HG03060 (cell line): ENCODE data around the gene LIPE.
"Not testable (repeated sequence)": the region's sequence is repeated elsewhere in the genome, so short reads cannot be mapped to it uniquely, and the experiment has no call there.

Experiments used
- ATAC-seq: cut with Tn5 transposase; IDR thresholded peaks from one replicate; pipeline ENCODE4 v1.9.1; 2021; ENCODE audit warnings: low read depth, moderate number of reproducible peaks; ENCODE audit not compliant: unreplicated experiment

The LIPE gene

GRCh38 chr19:42427313-42427712, at the start of gene LIPE:
Gene LIPE (minus strand): TSS chr19:42427388. CDS start chr19:42427149, 239 bp downstream.
- no peak for ATAC-seq

- no peak for ATAC-seq
Observed at GRCh38 chr19:42475366-42475765, 48.2 kb upstream of the LIPE start.

- no peak for ATAC-seq
Observed at GRCh38 chr19:42474743-42475142, 47.6 kb upstream of the LIPE start.

- ATAC-seq, result no peak
Observed at GRCh38 chr19:42473686-42474085, 46.5 kb upstream of the LIPE start.

- ATAC-seq, result no peak
Observed at GRCh38 chr19:42472402-42473147, 45.4 kb upstream of the LIPE start.

GRCh38 chr19:42471554-42472249, 44.5 kb upstream of the LIPE start:
- ATAC-seq, result no peak

- no peak for ATAC-seq
Observed at GRCh38 chr19:42469311-42470235, 42.4 kb upstream of the LIPE start.

- ATAC-seq, result no peak
Observed at GRCh38 chr19:42468273-42468796, 41.1 kb upstream of the LIPE start.

GRCh38 chr19:42467183-42467760, 40.1 kb upstream of the LIPE start:
- ATAC-seq, result no peak

- no peak for ATAC-seq
Observed at GRCh38 chr19:42466521-42467182, 39.5 kb upstream of the LIPE start.

GRCh38 chr19:42465827-42466280, 38.7 kb upstream of the LIPE start:
- no peak for ATAC-seq

GRCh38 chr19:42461700-42462324, 34.6 kb upstream of the LIPE start:
- ATAC-seq, result no peak

- not testable (repeated sequence) for ATAC-seq
Observed at GRCh38 chr19:42461231-42461630, 34.0 kb upstream of the LIPE start.

- no peak for ATAC-seq
Observed at GRCh38 chr19:42459926-42460325, 32.7 kb upstream of the LIPE start.

- ATAC-seq, result no peak
Observed at GRCh38 chr19:42455621-42456081, 28.5 kb upstream of the LIPE start.

- ATAC-seq, result no peak
Observed at GRCh38 chr19:42455086-42455485, 27.9 kb upstream of the LIPE start.

- no peak for ATAC-seq
Observed at GRCh38 chr19:42452590-42452989, 25.4 kb upstream of the LIPE start.

- no peak for ATAC-seq
Observed at GRCh38 chr19:42450314-42450934, 23.2 kb upstream of the LIPE start.

GRCh38 chr19:42448306-42448705, 21.1 kb upstream of the LIPE start:
- not testable (repeated sequence) for ATAC-seq
